ENCODE data around the gene PKMYT1.
"Not testable (repeated sequence)": the region's sequence is repeated elsewhere in the genome, so short reads cannot be mapped to it uniquely, and the experiment has no call there.

Gene PKMYT1

GRCh38 chr16:2959206-2959605 is 21.0 kb downstream of the PKMYT1 start:
- DNase-seq (ENCODE audit: low spot score): no peak

GRCh38 chr16:2956579-2956956 is 23.7 kb downstream of the PKMYT1 start:
- DNase-seq (ENCODE audit: low spot score): no peak

GRCh38 chr16:2955779-2956578 is 24.3 kb downstream of the PKMYT1 start:
- DNase-seq (ENCODE audit: low spot score): no peak

- no peak for DNase-seq (ENCODE audit: low spot score)
Measured at GRCh38 chr16:2955438-2955778, 24.8 kb downstream of the PKMYT1 start.

GRCh38 chr16:2954656-2955381 is 25.4 kb downstream of the PKMYT1 start:
- DNase-seq (ENCODE audit: low spot score): no peak

GRCh38 chr16:2953706-2954627 is 26.3 kb downstream of the PKMYT1 start:
- no peak for DNase-seq (ENCODE audit: low spot score)

GRCh38 chr16:2952679-2953078 is 27.6 kb downstream of the PKMYT1 start:
- DNase-seq (ENCODE audit: low spot score): no peak

- DNase-seq (ENCODE audit: low spot score): no peak
Measured at GRCh38 chr16:2950773-2951172, 29.5 kb downstream of the PKMYT1 start.

GRCh38 chr16:2950353-2950724 is 29.9 kb downstream of the PKMYT1 start:
- no peak for DNase-seq (ENCODE audit: low spot score)

- no peak for DNase-seq (ENCODE audit: low spot score)
Measured at GRCh38 chr16:2949705-2950352, 30.4 kb downstream of the PKMYT1 start.

GRCh38 chr16:2948807-2949704 is 31.2 kb downstream of the PKMYT1 start:
- DNase-seq (ENCODE audit: low spot score): no peak

GRCh38 chr16:2946649-2947048 is 33.6 kb downstream of the PKMYT1 start:
- no peak for DNase-seq (ENCODE audit: low spot score)

GRCh38 chr16:2943716-2944115 is 36.5 kb downstream of the PKMYT1 start:
- DNase-seq (ENCODE audit: low spot score): not testable (repeated sequence)

GRCh38 chr16:2942045-2942444 is 38.2 kb downstream of the PKMYT1 start:
- DNase-seq (ENCODE audit: low spot score): no peak

GRCh38 chr16:2939968-2940367 is 40.3 kb downstream of the PKMYT1 start:
- no peak for DNase-seq (ENCODE audit: low spot score)

GRCh38 chr16:2938206-2938605 is 42.0 kb downstream of the PKMYT1 start:
- no peak for DNase-seq (ENCODE audit: low spot score)

GRCh38 chr16:2937170-2937569 is 43.1 kb downstream of the PKMYT1 start:
- DNase-seq (ENCODE audit: low spot score): no peak

- DNase-seq (ENCODE audit: low spot score): no peak
Measured at GRCh38 chr16:2936436-2937011, 43.7 kb downstream of the PKMYT1 start.

GRCh38 chr16:2934450-2934849 is 45.8 kb downstream of the PKMYT1 start:
- DNase-seq (ENCODE audit: low spot score): no peak

- DNase-seq (ENCODE audit: low spot score): no peak
Measured at GRCh38 chr16:2933701-2934100, 46.5 kb downstream of the PKMYT1 start.

- DNase-seq (ENCODE audit: low spot score): no peak
Measured at GRCh38 chr16:2933136-2933535, 47.1 kb downstream of the PKMYT1 start.

Measured in kidney capillary endothelial cell (primary cell).